HG03097 (cell line): Measurements from ENCODE around the gene MTFR2.

ENCODE experiments used
- ATAC-seq: cut with Tn5 transposase; IDR thresholded peaks from one replicate; pipeline ENCODE4 v1.9.1; 2021; ENCODE audit not compliant: unreplicated experiment, low FRiP score

MTFR2 gene

DNA sequence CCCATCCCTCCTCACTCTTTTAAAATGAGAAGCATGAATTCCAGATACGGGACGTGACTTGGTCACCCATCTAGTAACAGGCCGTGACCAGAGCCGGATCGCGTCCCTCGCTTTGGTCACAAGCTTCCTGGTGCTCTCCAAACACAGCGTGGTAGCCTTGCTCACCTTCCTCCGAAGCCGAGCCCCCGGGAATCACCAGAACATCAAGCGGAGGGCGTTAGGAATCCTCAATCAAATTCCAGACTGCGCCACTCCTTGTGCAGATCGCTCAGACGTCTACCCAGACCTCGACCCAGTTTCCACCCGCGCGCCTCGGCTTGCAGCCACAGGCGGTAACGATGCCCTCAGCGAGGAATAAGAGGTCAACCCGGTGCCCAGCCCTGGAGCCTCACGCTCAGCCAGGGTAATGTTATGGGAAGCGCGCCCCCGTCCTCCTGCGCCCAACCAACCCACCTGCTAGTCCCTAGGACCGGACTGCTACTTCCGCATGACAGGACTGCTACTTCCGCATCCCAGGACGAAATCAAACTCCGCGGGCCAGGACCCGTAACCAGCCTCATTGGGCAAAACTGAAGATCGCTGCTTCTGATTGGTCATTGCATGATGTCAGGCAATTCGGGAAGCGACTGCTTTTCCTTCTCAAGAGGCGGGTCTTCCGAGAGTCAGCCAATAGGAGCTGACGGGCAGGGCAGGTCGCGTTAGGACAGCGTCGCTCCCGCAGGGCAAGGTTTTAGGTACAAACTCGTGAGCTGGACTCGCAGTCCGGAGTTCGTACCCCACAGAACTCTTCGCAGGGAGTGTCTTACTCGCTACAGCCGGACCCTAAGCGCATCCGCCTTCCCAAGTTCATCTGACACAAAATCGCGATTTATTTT lies at the start of gene MTFR2:
MTFR2 (minus strand) TSS at position 501 of the 875 bp plus-strand sequence. CDS start 1,212 bp downstream, outside the sequence.
- peak; percentile 97 for ATAC-seq

DNA sequence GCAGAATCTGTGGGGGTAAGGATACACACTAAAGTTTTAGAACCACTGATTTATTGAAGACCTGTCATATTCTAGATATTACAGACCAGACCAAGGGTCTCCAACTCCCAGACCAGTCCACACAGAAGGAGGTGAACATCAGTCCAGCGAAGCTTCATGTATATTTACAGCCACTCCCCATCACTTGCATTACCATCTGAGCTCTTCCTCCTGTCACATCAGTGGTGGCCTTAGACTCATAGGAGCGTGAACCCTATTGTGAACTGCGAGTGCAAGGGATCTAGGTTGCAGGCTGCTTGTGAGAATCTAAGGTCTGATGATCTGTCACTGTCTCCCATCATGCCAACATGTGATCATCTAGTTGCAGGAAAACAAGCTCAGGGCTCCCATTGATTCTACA lies 44.5 kb upstream of the MTFR2 start:
- ATAC-seq = no peak

GRCh38 chr6:136290410-136291010 lies 40.4 kb upstream of the MTFR2 start:
- ATAC-seq = peak; percentile 24

DNA sequence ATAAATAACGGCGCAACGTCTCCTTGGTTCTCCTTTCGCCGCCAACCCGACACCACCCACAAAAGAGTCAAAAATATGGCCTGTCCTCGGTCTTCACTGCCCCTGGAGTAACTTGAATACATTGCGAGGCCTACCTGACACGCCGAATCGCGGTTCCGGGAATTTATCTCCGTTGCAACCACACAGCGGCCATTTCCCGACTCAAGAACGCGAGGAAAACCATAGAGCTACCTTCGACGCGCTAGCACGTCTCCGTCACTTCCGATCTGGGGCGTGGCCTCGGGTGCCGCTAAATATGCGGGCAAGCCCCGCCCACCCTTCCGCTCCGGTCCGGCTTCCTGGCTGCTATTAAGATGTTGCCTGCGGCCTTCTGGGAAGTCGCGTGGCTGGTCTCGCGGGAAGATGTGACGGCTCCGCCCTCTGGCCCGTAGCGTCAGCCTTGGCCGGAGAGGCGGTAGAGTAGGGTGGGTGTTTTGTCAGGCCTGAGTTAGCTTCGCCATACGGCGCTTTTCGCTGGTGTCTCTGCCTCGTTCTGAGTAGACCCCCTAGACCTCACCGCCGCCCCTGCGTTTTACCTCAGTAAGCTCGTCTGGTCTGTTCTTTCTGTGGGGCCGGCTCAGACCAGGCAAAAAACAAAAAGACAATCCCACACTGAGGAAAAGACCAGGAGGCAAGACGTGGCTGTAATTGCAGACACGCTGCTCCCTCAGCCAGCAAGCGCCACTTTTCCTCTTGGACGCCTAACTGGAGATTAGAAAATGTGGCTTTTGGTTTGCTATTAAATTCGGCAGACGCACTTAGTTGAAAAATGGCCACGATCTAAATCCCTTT lies 39.7 kb upstream of the MTFR2 start, which contains the start of gene BCLAF1:
BCLAF1 (minus strand) TSS at position 268 of the 831 bp plus-strand sequence. CDS start 9,980 bp downstream, outside the sequence.
- ATAC-seq = peak; percentile 93

GRCh38 chr6:136289327-136289578 lies 39.1 kb upstream of the MTFR2 start:
- ATAC-seq = peak; percentile 42

GRCh38 chr6:136288566-136289326 lies 38.6 kb upstream of the MTFR2 start:
- ATAC-seq = peak; percentile 25

GRCh38 chr6:136284909-136285308 lies 34.8 kb upstream of the MTFR2 start:
- ATAC-seq = no peak

GRCh38 chr6:136282906-136283305 lies 32.8 kb upstream of the MTFR2 start:
- no peak for ATAC-seq

DNA sequence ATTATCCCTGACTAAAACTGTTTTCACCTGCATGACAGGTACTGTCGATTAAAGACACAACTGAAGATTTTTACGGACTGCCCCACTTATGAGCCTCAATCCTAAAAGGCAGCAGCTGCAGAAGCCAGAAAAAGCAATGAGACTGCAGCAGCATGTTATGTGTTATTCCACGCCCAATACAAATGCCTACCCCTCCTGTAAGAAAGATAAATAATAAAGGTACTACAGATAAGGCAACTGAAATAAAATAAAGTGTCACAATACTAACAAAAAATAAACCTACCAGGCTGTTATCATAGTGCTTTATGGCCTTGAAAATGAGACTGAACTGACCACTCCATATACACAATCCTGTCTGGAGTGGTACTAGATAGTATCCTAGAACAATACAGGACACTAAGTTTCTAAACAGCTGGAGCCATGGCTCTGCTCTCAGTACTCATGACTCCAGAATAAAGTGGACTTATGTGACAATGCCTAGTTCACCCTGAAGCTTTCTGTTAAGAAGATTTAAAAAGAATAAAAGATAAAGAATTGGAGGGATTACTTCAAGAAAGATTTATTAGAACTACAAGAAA lies 30.0 kb upstream of the MTFR2 start:
- ATAC-seq = no peak

GRCh38 chr6:136274062-136274461 lies 24.0 kb upstream of the MTFR2 start:
- no peak for ATAC-seq

DNA sequence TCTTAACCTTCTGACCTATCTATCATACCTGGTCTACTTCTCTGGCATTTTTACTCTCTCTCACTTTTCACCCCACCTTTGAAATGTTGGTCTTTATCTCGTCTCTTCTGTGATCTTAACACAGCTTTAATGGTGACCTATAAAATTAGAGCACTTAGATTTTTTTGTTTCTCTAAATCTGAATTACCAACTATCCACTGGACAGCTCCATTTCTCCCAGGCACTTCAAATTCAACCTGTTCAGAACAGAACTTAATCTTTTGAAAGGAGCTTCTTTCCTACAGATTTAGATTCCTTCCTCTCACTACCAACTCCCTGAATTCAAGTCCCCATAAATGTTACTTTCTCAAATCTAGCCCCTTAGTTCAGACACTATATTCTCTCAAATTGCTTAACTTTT lies 15.0 kb upstream of the MTFR2 start:
- ATAC-seq = no peak

GRCh38 chr6:136262940-136263339 lies 12.8 kb upstream of the MTFR2 start:
- ATAC-seq = no peak

GRCh38 chr6:136254851-136255466 lies 4.8 kb upstream of the MTFR2 start:
- ATAC-seq = no peak

GRCh38 chr6:136253734-136254133 lies 3.6 kb upstream of the MTFR2 start:
- no peak for ATAC-seq

- no peak for ATAC-seq
These were observed 2.3 kb upstream of the MTFR2 start for GRCh38 chr6:136252441-136252840.

DNA sequence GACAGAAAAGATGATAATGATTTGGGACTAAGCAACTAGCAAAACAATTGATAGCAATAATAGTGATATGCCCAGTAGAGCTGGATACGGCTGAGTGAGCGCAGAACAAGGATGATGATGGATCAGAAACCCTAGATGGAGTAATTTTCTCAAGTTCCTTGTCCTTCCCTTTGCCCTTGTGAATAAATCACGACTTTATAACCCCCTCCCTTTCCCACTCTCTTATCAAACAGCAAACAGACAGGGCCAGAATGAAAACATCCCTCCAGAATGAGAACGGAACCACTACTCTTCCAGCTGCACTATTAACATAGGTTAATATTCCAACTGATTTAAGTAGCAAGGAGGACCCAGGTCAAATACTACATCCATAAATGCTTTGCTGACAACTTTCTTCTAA lies 1.3 kb upstream of the MTFR2 start:
- ATAC-seq = no peak

- ATAC-seq = peak; percentile 16
These were observed 536 bp upstream of the MTFR2 start for GRCh38 chr6:136250686-136251008.

DNA sequence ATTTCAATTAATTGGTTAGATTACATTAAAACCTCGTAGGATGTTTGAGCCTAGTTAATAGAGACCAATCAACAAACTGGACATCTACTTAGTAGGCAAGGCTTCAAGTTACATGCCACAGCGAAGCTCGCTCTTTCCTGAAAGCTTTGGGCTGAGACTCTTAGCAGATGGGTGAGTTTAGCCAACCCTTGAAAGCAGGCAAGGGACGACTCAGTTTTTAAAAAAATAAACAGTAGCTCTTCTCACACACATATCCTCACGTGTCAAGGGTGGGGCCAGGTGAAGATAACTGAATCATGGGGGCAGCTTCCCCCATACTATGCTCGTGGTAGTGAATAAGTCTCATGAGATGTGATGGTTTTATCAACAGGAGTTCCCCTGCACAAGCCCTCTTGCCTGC lies 775 bp downstream of the MTFR2 start:
- no peak for ATAC-seq

GRCh38 chr6:136244061-136244616 lies 6.0 kb downstream of the MTFR2 start:
- ATAC-seq = no peak
